ENCODE data around the gene SORCS1.
A peak's percentile ranks its signal among the peaks of the same experiment; 100 is the strongest.

Gene SORCS1

DNA sequence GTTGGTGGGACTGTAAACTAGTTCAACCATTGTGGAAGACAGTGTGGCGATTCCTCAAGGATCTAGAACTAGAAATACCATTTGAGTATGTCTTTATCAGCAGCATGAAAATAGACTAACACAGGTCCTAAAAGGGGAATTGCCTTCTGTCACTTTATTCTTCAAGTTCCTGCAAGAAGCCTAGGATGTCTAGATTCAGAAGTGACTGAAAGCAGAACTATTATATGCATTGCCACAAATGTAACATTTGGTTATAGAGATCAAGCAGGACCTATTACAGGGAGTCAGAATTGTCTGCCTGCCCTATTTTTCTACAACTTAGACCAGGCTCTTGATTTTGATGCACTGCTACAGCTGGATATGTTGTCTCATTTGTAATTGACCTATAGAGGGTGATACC is 364.7 kb downstream of the SORCS1 start:
- no peak for DNase-seq

DNA sequence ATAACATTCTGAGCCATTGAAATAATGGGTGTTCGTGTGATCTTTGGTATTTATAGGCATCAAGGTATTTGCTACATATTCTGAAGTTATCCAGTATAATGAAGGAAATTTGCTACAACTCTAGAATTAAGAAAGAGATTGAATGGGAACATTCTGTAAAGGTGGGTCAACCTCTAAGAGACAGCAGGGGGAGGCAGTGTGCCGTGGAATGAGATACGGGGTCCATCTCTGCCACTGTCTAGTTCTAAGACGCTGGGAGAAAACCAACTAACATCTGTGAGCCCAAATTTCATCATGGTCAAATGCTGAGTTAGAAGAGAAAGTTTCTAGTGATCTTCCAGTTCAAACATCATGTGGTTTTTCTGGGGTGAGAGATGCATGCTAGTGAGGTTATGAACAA is 368.9 kb downstream of the SORCS1 start:
- DNase-seq: peak; percentile 15

DNA sequence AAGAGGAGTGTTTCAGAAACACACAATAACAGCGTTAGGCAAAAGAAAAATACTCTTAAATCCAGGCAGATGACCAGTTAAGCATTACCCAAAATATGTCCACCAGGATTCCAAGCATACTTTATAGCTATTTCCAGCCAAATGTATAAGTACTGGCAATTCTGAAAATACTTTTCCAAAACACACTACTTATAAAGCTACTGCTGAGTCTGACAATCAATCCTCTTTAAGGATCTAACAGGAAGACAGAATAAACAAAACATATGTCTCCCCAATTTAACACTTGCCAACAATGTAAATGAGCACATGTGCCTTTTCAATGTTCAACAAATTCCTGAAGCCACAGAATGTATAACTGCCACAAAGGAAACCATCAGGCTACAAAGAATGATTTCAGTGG is 370.9 kb downstream of the SORCS1 start:
- DNase-seq: no peak

DNA sequence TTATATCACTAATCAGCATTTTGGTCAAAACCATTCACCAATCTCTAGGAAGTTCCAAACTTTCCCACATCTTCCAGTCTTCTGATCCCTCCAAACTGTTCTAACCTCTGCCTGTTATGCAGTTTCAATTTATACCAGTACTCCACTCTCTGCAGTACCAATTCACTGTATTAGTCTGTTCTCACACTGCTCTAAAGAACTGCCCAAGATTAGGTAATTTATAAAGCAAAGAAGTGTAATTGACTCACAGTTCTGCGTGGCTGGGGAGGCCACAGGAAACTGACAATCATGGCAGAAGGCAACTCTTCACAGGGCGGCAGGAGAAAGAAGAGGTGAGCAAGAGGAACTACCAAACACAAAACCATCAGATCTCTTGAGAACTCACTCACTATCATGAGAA is 374.9 kb downstream of the SORCS1 start:
- no peak for DNase-seq

DNA sequence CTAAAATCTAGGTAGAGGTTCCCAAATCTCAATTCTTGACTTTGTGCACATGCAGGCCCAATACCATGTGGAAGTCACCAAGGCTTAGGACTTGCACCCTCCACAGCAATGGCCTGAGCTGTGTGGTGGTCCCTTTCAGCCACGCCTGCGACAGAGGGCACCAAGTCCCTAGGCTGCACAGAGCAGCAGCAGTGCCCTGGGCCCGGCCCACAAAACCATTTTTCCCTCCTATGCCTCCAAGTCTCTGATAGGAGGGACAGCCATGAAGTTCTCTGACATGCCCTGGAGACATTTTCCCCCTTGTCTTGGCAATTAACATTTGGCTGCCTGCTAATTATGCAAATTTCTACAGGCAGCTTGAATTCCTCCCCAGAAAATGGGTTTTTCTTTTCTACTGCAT is 375.5 kb downstream of the SORCS1 start:
- no peak for DNase-seq

DNA sequence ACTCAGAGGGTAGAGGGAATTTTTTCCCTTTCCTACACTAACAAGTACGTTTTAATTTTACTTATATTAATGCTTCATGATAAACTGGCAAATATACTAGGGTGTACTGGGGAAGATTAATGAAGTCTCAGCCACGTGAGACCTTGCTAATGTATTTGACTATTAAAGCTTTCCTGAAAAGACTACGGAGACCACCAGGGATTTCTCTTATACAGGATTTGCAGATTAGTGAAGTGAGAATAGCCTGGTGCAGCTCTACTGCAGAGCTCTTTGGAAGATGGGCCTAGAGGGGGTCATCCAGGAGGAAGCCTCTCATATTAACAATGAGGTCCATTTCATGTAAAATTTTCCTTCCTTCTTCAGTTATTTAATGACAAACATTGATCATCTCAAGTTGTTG is 379.0 kb downstream of the SORCS1 start:
- DNase-seq: no peak

DNA sequence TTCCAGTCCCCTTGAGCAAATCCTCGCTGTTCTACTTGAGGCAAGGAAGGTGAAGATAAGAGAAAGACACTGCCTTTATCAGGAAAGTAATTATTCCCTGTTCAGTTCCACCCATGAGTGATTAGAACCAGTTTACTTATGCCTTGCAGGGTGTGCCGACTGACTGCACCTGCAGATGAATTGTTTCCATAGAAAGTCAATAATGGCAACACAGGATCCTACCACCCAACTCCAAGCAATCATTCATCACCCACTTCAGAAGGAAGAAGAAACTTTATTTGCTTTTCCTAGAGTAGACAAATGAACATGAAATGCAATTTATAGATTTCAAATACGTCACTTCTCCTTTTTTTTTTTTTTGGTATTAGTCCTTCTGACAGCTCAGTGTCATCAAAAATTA is 383.9 kb downstream of the SORCS1 start:
- no peak for DNase-seq

DNA sequence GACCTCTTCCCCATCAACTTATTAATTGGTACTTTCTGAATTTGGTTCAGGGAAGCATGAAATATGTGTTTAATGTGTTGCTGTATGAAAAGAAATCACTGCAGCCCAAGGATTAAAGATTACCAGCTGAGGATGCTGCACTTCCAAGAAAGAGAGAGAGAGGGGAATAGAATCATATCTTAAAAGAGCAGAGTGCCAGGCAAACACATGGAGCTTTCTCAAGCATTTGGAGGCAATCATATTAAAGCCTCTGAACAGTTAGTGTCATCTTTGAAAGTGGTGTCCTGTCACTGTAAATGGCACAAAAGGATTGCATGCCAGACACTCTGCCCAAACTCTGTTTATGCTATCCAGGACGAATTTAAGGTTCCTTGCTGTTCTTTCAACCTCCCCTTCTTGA is 386.7 kb downstream of the SORCS1 start:
- DNase-seq: no peak

DNA sequence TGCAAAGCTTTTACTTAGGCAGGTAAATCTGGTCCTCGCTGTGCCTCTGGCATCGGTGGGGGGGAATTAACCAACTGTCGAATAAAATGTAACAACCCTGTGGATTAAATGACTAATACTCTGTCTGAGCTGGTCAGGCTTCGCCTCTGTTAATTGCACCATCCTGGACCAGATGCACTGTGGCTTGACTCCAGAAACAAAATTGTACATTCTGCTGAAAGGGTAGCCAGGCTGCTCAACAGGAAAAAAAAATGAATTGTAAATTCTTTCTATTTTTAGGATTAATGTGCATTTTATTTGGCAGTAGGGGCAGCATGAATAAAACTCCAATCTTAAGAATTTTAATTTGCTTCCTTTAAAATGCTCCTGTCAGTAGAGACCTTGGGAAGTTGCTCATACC is 389.4 kb downstream of the SORCS1 start:
- DNase-seq: no peak

DNA sequence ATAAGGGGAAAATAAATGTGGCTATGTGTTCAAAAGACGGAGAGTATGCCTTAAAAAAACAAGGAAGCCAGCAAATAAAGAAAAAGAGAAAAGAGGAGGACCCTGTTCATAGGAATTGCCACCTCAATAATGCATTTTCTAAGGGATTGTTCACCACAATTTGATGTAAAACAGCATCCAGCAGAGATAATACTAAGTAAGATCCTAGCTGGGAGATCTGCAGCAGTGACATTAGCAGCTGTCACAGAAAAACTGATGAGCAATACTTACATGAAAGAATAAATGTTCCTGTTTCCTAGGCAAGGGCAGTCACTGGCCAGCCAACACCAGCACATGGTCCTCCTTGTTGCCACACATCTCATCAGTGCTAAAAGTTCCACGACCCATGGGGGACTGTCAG is 391.5 kb downstream of the SORCS1 start:
- no peak for DNase-seq

DNA sequence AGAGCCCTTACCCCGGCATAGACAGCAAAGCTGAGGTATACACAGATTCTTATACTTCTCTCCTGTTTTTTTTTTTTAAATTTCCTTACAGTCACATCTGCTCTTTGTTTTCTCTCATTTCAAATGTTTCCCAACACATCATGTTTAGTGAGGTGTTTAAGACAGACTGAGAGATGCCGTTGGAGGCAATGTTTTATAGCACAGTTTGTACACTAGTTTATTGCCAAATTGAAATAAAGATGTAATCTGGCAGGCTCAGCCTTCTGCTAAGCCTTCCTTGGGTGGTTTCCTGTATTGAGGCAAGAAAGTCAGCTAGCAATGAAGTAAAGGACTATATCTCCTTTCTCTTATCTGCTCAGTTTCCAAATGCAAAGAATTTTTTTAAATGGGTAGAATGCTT is 393.4 kb downstream of the SORCS1 start:
- DNase-seq: no peak

DNA sequence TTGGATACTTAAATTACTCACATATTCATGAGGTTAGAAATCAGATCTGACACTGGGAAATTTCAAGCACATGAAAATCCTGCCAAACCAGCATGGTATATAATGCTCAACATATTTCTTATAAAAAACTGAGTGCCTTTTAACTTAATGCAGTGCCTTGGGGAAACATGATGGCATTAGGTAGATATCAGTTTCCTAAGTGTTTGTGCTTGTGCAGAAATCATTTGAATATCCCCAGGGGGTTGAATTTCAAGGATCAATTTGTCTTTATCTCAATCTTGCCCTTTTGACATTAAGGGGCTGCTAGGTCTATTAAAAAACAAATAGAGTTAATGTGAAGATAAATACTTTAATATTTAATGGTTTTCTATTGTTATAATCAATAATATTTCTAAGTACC is 396.3 kb downstream of the SORCS1 start:
- DNase-seq: no peak

DNA sequence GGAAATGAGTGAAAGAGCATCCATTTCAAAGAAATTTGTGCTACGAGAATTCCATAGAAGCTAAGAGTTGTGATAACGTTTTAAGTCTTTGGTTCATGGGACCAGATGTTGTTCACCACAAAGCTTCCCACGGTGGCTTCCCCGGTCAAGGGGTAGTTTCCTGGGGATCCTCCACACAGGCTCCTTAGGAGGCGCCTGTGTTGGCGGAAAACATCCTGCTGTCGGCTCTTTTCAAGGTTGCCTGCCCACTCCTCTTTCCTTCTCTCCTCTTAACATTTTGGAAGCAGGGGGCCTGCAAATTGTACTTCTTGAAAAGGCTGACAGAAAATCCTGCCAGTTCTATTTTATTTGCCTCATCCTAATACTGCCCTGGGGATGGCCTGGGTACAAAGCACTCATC is 398.6 kb downstream of the SORCS1 start:
- DNase-seq: no peak

DNA sequence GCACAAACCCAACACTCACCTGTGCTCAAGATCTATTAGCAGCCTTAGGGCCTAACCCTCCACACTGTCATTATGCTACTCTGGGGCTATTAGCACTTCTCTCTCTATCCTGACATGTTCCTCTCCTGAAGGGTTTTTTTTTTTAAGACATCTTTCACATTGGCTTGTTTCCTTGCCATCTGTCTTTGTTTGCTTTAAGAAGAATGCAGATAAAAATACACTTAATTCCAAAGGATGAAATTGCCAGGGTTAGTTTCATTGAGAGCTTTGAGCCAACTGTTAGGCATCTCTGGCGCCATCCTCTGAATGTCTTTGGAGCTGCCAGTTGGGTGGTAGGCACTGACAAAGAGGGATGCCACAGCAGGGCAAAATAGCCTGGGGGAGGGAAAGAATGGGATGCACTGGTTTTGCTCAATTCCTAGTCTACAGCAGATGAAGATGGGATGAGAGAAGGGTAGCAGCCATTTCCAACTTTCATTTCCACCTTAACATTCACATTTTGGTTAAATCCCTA is 399.2 kb downstream of the SORCS1 start:
- no peak for DNase-seq

DNA sequence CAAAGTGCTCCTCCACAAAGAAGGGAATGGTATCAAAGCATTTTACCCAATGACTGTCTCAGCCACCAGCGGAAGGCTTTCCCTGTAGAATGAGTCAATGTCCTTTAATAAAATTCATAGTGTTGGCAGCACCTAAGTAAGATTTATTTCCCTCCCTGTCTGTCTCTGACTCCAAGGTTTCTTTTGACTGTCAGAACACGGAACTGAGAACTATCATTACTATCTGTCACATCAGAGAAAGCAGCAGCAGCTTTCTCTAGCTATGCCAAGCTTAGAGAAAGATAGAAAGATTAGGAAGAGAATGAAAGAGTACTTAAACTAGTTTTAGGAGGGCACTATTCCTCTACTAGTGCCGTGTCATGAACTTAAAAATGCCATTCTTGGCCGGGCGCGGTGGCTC is 400.1 kb downstream of the SORCS1 start:
- no peak for DNase-seq

DNA sequence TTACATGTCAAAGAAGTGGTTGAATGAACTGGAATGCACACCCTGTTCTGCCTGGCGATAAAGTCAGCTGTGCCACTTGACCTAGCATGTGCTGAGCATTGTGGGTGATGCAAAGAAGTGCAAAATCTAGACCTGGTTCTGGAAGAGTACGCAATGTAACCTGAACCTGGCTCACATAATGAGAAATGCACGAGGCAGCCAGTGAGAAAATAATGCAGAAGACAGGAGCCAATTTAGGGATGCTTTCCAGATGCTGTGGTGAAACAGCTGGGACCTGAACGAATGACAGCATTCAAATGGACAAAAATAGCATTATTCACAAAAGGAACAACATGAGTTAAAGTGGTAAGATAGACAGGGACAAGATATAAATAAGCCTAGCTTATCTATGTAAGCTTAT is 402.6 kb downstream of the SORCS1 start:
- DNase-seq: no peak

DNA sequence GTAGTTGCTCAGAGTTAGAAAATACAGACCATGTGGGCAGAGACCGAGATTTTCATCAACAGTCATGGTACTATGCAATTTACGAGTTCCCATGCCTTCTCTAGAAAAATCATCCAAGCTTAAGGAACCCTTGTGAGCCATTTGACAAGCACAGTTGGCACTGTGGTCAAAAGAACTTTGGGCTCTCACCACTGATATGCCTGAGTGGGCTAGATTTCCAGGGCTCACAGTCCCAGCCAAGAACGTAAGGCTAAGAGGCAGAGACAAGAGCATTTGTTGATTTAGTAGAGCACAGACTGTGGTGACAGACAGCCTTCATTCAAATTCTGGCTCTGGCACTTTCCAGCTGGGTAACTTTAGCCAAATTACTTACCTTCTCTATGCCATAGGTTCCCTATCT is 407.0 kb downstream of the SORCS1 start:
- DNase-seq: no peak

DNA sequence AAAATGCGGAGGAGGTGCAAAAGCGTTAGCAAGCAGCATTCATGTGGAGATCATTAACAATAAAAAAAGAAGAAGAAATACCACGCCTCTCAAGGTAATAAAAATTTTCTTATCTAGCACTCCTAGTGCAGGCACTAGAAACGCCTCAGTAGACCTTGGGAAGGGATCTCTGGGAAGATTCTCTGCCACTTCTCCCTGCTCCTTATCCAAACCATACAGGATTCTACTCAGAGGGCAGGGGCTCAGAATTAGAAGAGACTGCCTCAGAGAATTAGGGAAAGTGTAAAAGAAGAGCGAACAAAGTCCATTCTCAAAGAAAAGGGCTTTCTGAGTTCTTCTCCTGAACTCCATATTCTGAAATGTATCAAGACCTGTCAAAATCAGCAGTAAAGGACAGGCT is 413.4 kb downstream of the SORCS1 start:
- no peak for DNase-seq

DNA sequence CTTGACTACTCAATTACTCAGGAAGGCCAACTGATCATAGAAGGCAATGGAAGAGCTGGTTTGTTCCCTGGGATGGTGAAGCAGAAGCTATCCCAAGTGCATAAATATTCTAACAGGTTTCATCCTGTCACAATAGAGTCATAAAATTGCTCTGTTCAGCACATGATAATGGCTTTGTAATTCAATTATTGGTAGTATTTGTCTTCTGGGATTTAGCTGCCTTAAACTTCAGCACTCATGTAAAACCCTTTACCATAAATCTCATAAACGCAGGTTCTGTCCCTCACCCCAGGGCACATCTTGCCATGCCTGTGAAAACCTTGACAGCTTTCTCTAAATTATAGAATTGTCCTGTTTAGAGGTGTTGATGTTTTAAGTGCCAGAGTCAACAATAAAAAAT is 417.6 kb downstream of the SORCS1 start:
- DNase-seq: no peak

DNA sequence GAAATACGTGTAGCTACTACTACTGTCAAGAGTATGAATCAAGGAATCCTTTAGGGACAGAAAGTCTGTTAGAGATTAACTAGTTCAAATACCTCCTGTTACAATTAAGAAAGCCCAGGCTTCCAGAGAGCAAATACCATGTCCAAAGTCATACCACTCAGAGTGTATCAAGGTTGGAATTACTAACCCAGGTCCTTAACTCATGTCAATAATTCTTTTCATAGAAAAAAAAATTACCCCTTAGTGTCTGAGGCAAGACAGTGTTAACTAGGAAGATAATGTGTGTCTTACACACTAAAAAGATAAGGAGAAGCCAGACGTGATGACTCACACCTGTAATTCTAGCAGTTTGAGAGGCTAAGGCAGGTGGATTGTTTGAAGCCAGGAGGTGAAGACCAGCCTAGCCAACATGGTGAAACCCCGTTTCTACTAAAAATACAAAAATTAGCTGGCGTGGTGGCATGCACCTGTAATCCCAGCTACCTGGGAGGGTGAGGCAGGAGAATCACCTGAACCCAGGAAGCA is 423.4 kb downstream of the SORCS1 start:
- no peak for DNase-seq

DNA sequence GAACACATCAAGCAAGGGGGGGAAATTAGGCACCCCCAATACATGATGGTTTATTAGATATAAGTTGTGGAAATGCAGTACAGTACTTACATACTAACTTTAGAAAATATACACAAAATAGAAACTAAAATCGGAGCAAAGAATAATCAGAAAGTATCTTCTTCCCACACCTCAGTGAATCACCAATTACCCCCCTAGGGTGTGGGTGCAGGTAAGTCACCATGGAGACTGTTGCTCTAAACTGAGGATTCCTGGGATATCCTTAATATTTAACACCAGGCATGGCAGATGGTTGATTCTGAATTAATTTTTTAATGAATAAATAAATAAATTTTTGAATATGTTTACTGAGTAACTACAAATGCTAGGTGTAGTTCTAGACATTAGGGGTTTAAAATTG is 424.4 kb downstream of the SORCS1 start:
- DNase-seq: no peak

DNA sequence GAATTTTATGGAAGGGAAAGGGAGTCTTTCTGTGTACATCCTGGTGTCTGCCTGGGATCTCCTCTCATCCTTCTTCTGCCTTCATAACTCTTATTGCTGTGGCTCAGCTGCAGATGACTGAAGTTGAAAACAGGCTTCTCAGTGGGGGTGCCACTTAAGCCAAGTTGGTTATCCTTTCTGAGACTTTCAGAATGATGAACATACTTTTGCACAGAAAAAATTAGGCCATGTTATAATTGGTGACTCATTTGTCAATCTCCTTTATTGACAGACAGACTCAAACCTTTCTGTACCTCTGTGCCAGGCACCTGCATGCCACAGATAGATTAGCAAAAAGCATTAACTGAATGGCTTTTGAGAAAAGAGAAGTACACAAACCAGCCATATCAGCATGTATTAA is 430.3 kb downstream of the SORCS1 start:
- DNase-seq: no peak

DNA sequence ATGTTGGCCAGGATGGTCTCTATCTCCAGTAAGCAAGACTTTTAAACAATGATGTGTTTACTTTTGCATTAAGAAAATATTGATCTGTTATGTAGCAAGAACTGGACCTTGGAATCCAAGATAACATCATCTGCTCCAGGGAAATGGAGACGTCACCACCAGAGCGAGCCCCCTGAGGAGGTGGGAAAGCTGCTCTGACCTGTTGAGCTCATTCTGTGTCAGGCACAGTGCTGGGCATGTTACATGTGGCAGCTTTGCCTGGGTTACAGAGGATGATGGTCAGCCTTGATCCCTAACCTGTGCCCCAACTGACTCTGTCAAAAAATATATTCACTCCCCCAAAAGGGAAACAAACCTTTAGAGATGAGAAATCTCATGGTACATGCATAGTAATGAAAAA is 436.3 kb downstream of the SORCS1 start:
- DNase-seq: no peak

DNA sequence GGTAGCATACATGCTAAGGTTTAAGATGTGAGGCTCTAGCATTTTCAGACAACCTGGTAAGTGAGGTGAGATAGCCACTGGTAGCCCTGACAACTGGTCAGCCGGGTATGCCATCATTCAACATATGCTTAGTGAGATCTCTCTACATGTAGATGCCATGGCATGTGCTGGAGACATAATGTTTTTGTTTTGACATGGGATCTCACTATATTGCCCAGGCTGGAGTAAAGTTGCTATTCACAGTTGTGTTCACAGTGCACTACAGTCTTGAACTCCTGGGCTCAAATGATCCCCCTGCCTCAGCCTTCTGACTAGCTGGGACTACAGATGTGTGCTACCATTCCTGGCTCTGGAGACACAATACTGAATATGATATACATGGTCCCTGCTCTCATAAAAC is 437.3 kb downstream of the SORCS1 start:
- no peak for DNase-seq

DNA sequence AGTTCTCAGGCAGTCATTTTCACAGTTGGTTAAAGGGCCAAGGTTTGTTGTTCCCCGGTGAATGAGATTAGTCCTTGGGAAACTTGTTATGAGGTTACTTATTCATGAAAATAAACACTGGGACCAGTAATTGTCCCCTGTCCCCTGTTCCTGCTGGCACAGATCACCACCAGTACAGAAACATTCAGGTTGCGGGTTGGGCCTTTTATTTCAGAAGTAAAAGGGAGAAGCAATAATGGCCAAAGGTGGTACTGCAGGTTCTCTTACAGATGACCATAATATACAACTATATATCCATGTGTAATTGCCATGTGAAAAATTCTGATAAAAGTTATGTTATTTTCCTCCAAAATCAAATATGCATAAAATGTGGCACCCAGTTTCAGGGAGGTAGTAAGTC is 442.0 kb downstream of the SORCS1 start:
- DNase-seq: no peak

DNA sequence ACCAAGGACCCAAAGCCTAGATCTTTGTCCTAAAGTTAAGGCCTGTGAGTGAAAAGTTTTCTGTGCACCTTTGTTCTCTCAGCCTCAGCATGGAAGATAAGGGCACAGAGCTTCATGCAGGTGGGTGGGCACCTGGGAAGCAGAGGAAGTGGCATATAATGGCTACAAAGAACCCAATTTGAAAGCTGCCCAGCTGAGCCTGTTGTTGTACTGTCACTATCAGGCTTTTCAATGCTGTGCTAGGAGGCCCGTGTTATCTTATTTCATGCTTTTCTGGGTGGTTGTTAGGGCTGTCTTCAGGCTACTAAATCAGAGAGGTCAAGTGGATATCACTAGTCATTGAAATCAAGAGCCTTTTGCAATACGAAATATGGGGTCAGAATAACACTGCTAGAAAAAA is 443.8 kb downstream of the SORCS1 start:
- no peak for DNase-seq

Data from 8988T (cell line).